HG02840 (cell line): ENCODE measurements around the gene RANBP1.

Experiments
- ATAC-seq: cut with Tn5 transposase; IDR thresholded peaks from one replicate; pipeline ENCODE4 v1.9.1; 2021; ENCODE audit warnings: mild to moderate bottlenecking, moderate library complexity, moderate number of reproducible peaks; ENCODE audit not compliant: unreplicated experiment, low FRiP score

Gene RANBP1

DNA sequence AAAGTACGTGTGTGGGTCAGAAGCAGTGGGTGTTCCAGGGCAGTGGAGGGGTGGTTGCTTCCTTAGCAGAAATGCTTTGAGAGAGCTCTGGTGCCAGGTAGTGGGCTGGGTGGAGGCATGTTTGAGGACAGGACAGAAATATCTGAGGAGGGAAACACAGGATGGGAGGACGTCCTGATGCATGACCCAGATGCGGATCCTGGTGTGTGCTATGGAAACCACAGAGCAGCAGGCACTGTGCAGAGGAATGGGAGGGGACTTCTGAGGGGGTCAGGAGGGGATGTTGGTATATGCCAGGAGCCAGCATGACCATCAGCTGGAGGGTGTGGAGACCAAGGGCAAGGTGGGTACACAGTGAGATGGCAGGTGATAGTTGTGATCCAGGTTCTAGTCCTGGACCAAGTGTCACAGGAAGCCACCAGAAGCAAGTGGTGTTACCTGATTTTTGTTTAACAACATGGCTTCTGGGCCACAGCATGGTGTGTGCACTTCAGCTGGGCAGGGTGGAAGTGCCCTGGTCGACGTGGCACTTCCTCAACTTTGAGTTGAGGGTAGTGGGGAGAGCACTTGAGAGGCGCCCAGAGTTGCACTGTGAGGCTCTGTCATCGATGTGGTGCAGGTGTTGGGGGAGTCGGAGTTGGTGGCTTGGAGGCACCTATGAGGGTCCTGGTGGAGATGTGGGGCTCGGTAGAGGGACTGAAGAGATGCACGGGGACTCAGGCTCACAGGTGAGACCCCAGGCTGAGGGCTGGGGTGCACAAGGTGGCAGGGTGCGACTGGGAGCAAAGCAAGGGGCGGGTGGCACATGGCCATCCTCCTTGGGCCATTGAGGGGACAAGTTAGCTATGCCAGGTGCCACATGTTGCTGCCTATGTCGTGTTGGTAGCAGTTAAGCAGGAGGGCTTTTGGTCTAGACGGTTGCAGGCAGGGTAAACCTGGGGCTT, 28.3 kb upstream of the RANBP1 start:
- ATAC-seq = no peak

DNA sequence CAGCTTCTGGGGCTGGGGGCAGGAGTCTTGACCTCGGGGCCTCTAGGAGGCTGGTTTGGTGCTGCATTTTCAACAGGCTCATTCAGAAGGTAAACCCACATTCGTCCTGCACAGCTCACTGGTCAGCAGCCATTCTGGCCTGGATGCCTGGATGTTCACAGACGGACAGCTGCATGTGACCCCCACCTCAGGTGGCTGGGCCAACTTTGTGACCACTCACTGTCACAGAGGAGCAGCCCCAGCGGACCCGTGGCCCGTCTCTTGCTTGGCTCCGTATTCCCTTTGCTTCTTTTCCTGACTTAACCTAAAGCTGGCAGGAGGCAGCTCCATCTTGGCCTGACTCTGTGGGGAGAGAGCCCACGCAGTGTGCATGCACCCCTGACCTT, 27.6 kb upstream of the RANBP1 start:
- ATAC-seq = no peak

DNA sequence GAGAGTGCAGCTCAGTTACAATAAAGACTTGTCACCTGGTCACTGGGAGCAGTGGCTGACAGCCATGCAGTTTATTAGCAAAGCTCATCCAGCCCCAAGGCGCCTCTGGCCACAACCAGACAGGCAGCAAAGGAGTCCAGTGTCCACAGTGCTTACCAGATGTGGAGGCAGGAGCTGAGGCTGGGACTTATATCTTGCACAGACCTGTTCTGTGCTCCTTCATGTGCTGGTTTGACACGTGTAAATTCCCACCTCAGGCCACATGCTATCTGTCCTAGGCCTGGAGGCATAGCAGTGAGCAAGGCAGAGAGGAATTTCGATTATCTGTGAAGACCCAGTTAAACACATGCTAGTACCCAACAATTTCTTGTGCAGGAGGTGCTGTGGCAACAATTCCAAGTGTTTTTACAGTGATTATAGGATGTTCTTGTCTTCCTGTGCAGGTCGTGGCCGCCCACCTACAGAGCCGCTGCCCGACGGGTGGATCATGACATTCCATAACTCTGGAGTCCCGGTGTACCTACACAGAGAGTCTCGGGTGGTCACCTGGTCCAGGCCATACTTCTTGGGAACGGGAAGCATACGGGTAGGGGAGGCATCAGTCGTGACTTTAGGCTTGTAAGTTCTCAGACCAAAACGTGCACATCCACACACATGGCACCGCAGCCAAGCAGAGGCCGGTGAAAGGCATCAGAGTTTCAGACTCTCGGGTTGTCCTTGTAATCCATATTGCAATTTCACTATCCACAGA, 26.5 kb upstream of the RANBP1 start:
- ATAC-seq = no peak

DNA sequence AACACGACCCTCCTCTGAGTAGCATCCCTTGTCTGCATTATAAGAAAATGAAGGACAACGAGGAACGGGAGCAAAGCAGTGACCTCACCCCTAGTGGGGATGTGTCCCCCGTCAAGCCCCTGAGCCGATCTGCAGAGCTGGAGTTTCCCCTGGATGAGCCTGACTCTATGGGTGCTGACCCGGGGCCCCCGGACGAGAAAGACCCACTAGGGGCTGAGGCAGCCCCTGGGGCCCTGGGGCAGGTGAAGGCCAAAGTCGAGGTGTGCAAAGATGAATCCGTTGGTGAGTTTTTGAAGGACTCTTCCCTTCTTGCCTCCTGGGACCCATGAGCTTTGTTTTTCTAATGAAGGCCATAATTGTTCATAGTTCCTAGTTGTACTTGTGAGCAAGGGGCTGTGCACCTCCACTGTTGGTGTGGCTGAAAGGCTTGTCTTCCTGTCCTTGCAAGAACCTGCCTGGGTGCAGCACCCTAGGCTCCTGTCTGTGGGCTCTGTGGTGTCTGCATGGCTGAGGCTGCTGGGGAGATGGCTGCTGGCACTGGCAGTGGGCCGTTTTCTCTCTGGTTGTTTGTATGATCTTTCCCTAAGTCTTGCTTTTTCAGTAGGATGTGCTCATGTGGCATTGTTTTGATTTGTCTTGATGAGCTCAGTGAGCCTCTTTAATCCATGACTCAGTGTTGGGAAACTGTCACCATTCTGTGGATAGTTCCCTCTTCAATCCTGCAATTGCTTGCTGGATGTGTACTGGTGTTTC, 25.8 kb upstream of the RANBP1 start:
- ATAC-seq = no peak

DNA sequence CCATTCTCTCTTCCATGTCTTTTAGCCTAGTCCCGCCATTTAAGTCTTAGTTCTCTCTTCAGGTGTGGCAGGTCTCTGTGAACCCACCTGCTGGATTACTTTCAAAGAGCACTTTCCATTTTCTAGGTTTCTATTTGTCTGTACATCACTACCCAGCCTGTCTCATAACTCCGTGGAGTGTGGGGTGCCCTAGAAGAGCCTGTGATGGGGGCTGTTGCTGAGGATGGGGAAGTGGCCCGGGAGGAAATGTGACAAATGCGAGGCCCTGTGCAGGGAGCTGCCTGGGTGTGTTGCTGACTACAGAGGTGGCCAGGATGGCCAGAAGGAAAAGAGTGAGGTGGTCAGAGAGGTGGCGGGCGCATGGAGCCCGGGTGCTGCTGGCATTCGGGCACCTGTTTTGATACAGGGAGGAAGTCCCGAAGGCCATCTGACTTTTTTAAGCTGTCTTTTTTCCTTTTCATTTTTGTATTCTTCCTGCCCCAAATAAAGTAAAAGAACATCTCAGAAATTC, 25.1 kb upstream of the RANBP1 start:
- ATAC-seq = no peak

DNA sequence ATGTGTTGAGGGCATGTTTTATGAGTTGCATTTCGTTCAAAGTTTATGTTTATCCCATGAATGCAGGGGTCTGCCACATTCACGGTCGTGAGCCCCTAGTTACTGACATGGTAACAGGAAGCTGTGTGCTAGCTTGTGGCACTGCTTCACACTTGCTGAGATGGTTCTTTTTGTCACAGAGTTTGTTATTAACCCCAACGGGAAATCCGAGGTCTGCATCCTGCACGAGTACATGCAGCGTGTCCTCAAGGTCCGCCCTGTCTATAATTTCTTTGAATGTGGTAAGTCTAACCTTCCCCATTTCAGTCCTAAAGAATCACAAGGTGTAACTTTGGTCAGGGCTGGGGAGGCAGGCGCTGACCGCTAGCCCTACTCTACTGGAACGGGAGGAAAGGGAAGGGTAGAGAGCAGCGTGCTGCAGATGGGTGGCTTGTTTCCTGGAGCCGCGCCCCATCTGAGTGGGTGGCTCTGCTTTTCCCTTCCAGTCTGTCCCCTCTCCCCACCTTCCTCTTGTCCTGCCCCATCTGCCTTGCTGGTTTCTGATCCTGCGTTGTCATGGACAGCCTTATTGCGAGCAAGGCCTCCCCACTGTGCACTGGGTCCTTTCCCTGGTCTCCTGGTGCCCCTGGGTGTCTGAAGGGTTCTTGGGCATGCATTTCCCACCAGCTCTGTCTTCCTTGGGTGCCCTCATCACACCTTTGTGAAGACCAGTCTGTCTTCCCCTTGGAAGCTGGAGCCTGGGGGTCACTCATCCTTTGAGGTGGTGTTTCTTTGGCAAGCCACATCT, 24.0 kb upstream of the RANBP1 start:
- ATAC-seq = no peak

DNA sequence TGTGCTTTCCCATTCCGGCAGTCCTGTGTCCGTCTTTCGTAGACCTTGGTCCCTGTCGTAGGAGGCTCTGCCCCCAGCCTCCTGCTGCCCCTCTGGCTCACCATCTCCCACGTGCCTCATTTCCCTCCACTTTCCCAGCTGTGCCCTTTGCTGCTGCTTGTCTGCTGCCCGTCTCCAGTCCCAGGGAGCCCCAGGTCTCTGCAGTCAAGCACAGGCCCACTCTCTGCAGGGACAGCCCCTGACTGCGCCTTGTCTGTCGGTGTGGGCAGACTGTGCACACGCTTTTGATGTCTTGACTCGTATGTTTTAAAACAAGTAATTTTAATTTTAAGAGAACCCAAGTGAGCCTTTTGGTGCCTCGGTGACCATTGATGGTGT, 23.4 kb upstream of the RANBP1 start:
- no peak for ATAC-seq

DNA sequence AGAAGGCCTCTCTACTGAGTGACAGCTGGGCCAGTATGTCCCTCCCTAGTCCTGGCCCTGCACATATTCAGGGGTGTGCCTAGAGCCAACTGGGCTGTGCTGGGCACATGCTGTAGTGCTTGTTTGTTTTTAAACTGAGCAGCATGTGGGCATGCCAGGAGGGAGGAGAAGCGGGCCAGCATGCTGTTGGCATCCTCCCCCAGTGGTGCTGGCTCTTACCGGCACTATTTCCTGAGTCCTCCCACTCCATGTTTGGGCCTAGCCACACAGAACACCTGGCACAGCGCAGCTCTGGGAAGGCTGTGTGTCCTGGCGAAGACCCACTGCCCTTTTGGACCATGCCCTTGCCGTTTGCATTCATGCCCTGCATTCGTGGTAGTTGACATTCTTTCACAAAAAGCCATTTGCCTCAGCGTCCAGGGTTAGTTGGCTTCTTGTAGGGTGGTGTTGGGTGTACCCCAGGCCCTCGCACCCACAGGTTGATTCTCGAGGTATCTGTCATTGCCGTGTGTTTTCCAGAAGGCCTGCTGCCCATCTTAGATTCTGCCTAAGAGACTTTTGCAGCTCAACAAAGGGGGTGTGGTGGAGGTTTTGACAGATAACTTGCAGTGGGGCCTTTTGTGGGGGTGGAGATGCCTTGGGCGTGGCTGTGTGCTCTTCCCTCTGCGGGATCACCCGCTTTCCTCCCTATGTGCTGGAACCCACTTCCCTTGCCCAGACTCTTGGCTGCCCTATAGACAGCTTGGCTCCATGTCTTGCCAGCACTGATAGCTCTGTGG, 22.3 kb upstream of the RANBP1 start:
- ATAC-seq = no peak

DNA sequence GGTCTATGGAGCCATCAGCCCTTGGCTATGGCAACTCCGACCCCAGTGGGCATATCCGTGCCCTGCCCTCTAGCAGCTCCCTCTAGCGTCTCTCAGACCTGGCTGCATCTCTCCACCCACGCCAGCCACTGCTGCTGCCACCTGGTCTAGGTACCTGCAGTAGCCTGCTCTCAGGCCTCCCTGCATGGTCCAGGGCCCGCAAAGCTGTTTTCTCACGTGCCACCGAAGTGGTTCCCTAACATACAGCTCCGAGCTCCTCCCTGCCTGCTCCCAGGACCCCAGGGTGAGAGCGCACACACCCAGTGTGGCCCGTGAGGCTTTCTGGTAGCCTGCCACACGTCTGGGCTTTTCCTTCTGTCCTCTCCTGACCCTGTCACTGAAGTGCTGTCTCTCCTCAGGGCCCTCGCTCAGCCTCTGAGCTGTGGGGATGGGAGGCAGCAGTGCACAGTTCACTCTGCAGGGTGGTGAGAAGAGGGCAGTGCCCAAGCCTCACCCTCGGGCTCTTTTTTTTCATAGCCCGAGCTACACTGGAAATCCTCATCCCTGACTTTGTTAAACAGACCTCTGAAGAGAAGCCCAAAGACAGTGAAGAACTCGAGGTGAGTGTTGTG, 21.6 kb upstream of the RANBP1 start:
- no peak for ATAC-seq

DNA sequence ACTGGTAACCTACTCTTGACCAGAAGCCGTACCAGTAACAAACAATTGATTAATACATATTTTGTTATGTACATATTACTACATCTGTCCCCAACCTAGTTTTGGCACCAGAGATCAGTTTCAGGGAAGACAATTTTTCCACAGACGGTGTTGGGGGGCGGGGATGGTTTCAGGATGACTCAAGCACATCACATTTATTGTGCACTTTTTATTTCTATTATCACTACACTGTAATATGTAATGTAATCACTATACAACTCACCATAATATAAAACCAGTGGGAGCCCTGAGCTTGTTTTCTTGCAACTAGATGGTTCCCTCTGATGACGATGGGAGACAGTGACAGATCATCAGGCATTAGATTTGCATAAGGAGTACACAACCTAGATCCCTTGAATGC, 20.4 kb upstream of the RANBP1 start:
- no peak for ATAC-seq

DNA sequence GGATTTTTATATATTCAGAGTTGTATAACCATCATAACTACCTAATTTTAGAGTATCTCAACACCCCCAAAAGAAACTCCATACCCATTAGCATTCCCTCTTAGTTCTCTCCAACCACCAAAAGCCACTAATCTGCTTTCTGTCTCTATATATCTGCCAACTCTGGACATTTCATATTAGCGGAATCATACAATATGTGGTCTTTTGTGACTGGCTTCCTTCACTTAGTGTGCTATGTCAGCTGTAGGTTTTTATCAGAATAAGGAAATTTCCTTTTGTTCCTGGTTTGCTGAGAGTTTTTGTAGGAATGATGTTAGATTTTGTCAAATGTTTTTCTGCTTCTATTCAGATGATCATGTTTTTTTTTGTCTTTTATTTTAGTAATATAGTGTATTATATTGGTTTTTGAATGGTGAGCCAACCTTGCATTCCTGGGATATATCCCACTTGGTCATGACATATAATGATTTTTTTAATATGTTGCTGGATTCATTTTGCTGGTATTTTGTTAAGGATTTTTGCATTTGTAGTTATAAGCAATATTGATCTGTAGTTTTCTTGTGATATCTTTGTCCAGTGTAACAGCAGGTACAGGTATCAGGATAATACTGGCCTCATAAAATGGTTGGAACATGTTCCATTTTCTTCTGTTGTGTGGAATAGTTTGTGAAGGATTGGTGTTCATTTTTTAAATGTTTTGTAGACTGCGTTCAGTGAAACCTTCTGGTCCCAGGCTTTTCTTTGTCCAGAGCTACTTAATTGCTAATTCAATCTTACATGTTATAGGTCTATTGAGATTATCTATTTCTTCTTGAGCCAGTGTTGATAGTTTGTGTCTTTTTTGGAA, 19.1 kb upstream of the RANBP1 start:
- no peak for ATAC-seq

DNA sequence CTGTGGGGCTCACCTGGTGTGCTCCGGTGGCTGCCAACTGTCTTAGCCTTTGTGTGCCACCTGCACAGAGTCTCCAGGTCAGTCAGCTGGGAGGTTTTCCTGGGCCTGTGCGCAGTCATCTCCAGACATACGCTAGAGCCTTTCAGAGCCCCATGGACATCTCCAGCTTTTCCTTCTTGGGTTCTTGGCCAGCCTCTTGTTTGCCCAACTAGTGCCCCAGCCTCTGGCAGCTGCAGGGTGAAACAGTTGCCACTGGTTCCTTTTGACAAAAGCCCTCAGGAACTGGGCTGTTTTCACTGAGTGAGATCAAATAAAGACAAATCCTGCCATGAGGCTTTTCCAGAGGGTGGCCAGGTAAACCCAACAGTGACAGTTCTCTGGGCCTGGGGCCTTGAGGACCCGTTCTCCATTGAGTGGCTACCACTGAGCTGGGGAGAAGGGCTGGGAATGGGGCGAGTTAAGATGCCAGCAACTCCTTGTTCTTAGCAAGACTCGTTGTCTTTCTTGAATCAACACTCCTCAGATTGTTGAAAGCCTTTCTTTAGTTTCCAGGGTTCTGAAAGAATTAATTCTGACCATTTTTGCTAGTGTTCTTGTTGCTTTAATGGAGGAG, 16.7 kb upstream of the RANBP1 start:
- ATAC-seq = no peak

DNA sequence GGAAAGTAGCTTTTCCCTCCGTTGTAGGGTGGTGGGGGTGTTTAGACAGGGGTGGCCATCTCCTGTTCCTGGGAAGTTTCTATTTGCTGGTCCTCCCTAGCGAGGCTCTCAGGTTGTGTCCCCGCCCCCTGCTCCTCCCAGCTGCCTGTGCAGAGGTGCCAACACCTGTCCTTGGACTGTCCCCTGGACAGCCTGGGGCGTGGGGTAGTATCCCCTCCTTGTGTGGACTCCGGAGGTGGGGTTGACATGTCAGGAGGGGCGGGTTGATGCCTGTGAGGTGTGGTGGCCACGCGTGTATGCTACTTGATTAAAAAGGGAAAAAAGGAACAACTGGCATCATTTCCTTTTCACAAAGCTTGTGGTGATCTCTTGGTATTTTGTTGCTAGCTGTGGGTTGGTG, 14.3 kb upstream of the RANBP1 start:
- ATAC-seq = no peak

DNA sequence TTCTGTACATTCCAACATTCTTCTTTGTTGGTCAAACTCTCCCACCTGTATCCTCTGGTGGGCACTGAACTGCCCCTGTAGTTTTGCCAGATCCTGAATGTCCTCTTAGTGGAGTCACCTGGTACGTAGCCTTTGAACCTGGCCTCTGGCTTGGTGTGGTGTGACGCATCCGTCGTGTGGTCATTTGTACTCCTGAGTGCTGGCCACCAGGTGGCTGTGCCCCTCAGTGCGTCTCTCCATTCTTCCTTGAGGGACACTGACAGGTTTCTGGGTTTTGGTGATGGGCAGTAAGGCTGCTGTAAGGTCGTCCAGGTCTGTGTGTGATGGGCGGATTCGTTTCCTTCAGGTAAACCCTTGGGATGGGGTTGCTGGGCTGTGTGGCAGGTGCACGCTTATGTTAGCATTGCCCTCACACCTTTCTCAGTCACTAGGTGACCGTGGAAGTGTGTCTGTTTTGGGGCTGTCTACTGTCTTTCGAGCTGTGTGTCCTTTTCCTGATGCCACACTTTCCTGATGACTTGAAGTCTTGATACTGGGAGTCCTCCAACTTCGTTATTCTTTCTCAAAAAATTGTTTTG, 13.6 kb upstream of the RANBP1 start:
- no peak for ATAC-seq

DNA sequence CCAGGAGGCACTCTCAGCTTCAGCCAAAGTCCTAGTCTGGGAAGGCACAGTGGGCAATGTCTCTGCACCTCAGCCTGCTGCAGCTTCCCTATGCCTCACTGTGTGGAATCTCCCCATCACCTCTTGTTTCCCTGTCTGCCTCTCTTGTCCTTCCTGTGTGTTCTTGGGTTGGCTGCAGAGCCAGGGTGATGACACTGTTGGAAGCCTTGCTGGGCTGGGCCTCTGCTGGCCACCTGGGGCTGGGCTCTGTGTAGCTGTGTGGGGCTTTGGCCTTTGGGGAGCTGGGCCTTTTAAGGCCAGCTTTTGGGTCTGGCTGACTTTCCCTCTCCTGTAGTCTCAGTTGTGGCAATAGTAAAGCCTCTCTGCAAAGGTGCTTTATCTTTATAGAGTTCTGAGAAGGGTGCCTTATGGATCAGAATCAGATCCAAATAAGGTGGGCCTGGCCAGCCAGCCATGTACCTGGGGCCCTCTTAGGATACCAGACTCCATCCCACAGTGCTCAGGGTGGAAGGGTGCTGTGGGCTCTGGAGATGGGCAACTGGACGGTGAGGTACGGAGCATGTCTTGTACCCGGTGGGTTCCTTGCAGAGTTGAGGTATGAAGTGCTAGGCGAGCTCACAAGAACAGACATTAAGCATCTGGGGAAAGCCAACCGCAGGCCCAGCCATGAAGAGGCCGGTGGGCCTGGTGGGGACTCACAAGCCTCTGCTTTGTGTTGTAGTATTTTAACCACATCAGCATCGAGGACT, 10.3 kb upstream of the RANBP1 start:
- ATAC-seq = no peak

DNA sequence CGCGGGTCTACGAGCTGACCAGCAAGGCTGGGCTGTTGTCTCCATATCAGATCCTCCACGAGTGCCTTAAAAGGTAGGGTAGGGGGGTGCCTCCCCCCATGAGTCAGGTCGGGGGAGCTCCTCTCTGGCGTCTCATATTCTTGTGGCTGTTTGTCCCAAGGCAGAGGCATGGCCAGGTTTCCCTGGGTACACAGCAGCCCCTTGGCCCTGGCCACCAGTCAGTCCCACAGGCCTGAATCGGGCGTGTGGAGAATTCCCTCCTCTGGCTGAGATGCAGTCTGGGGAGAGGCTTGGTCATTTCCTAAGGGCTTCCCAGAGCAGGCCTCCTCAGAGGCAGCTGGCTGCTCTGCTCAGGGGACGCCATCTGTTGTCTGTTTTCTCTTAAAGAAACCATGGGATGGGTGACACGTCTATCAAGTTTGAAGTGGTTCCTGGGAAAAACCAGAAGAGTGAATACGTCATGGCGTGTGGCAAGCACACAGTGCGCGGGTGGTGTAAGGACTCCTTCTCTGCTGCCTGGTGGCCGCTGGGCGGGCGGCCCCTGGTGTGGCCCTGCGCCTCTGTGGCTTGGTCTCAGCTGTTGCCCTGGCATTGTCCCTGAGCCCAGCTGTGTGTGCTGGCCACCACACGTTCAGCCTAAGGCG, 9.6 kb upstream of the RANBP1 start:
- no peak for ATAC-seq
